Dendritic cell treated with granulocyte-macrophage colony-stimulating factor and Interleukin-4, amounts not matched to agents 40 ng/mL and 50 ng/mL, for 4 days (primary cell): Measurements from ENCODE around the gene SRD5A1.

Experiments used
- H3K27ac Mint-ChIP-seq: one replicate; pipeline ENCODE4 v1.8.0; 2022; ENCODE audit warnings: mild to moderate bottlenecking, mixed read lengths
- H3K27me3 Mint-ChIP-seq: one replicate; pipeline ENCODE4 v1.8.0; 2022; ENCODE audit warnings: mild to moderate bottlenecking, mixed read lengths
- H3K36me3 Mint-ChIP-seq: one replicate; pipeline ENCODE4 v1.8.0; 2022; ENCODE audit warnings: low read depth, mixed read lengths
- H3K4me1 Mint-ChIP-seq: one replicate; pipeline ENCODE4 v1.8.0; 2022; ENCODE audit warnings: low read depth, mixed read lengths
- H3K4me3 Mint-ChIP-seq: one replicate; pipeline ENCODE4 v1.8.0; 2022; ENCODE audit warnings: mild to moderate bottlenecking, moderate library complexity, mixed read lengths
- H3K9me3 Mint-ChIP-seq: one replicate; pipeline ENCODE4 v1.8.0; 2022; ENCODE audit warnings: mixed read lengths
- intact Hi-C: fragments of 100-400 bp; cut with micrococcal nuclease; formaldehyde crosslinking; loops from one replicate; pipeline ENCODE4 v1.15.0; 2022

The SRD5A1 gene

GRCh38 chr5:6673031-6673430 is 39.8 kb downstream of the SRD5A1 start:
- Mint-ChIP-seq H3K4me3 (no peak overlapping the region), H3K27me3 (no peaks in the 10 kb centered on the region), H3K9me3 (no peaks in the 10 kb centered on the region), H3K27ac (no peak overlapping the region), H3K4me1 (peaks cover 6% of the 10 kb centered on the region), H3K36me3 (peaks cover 40% of the 10 kb centered on the region)
- intact Hi-C loops, result no loop called here

GRCh38 chr5:6673963-6674362 is 40.7 kb downstream of the SRD5A1 start:
- no peak overlapping the region for H3K4me3 Mint-ChIP-seq
- no peak overlapping the region for H3K27ac Mint-ChIP-seq
- peaks cover 33% of the 10 kb centered on the region for H3K36me3 Mint-ChIP-seq
- peaks cover 4% of the 10 kb centered on the region for H3K4me1 Mint-ChIP-seq
- intact Hi-C loops, result no loop called here
- H3K27me3 Mint-ChIP-seq, result no peaks in the 10 kb centered on the region
- H3K9me3 Mint-ChIP-seq, result no peaks in the 10 kb centered on the region

- H3K27ac Mint-ChIP-seq, result no peak overlapping the region
- no peaks in the 10 kb centered on the region for H3K4me1 Mint-ChIP-seq
- no peaks in the 10 kb centered on the region for H3K9me3 Mint-ChIP-seq
- H3K36me3 Mint-ChIP-seq, result peaks cover 28% of the 10 kb centered on the region
- H3K27me3 Mint-ChIP-seq, result no peaks in the 10 kb centered on the region
- intact Hi-C loops, result no loop called here
- H3K4me3 Mint-ChIP-seq, result no peak overlapping the region
These were observed 41.2 kb downstream of the SRD5A1 start for GRCh38 chr5:6674421-6674820.

GRCh38 chr5:6674886-6675285 is 41.6 kb downstream of the SRD5A1 start:
- peaks cover 23% of the 10 kb centered on the region for H3K36me3 Mint-ChIP-seq
- H3K27me3 Mint-ChIP-seq, result no peaks in the 10 kb centered on the region
- no peak overlapping the region for H3K4me3 Mint-ChIP-seq
- H3K27ac Mint-ChIP-seq, result no peak overlapping the region
- H3K4me1 Mint-ChIP-seq, result no peaks in the 10 kb centered on the region
- intact Hi-C loops, result no loop called here
- no peaks in the 10 kb centered on the region for H3K9me3 Mint-ChIP-seq

GRCh38 chr5:6675784-6676491 is 42.7 kb downstream of the SRD5A1 start:
- no peak overlapping the region for H3K4me3 Mint-ChIP-seq
- no peaks in the 10 kb centered on the region for H3K9me3 Mint-ChIP-seq
- H3K27ac Mint-ChIP-seq, result no peak overlapping the region
- no peaks in the 10 kb centered on the region for H3K4me1 Mint-ChIP-seq
- intact Hi-C loops, result no loop called here
- H3K36me3 Mint-ChIP-seq, result peaks cover 13% of the 10 kb centered on the region
- no peaks in the 10 kb centered on the region for H3K27me3 Mint-ChIP-seq

GRCh38 chr5:6676702-6677101 is 43.5 kb downstream of the SRD5A1 start:
- H3K27me3 Mint-ChIP-seq, result no peaks in the 10 kb centered on the region
- no peaks in the 10 kb centered on the region for H3K9me3 Mint-ChIP-seq
- H3K4me1 Mint-ChIP-seq, result no peaks in the 10 kb centered on the region
- H3K27ac Mint-ChIP-seq, result no peak overlapping the region
- intact Hi-C loops, result no loop called here
- peaks cover 5% of the 10 kb centered on the region for H3K36me3 Mint-ChIP-seq
- no peak overlapping the region for H3K4me3 Mint-ChIP-seq

- intact Hi-C loops, result no loop called here
- Mint-ChIP-seq H3K36me3 (no peaks in the 10 kb centered on the region), H3K27ac (no peak overlapping the region), H3K9me3 (no peaks in the 10 kb centered on the region), H3K27me3 (no peaks in the 10 kb centered on the region), H3K4me3 (no peak overlapping the region), H3K4me1 (no peaks in the 10 kb centered on the region)
These were observed 45.1 kb downstream of the SRD5A1 start for GRCh38 chr5:6678385-6678784.

GRCh38 chr5:6680922-6681321 is 47.7 kb downstream of the SRD5A1 start:
- H3K36me3 Mint-ChIP-seq, result no peaks in the 10 kb centered on the region
- H3K27me3 Mint-ChIP-seq, result peaks cover 9% of the 10 kb centered on the region
- no peak overlapping the region for H3K27ac Mint-ChIP-seq
- no peaks in the 10 kb centered on the region for H3K9me3 Mint-ChIP-seq
- intact Hi-C loops, result no loop called here
- H3K4me3 Mint-ChIP-seq, result no peak overlapping the region
- H3K4me1 Mint-ChIP-seq, result no peaks in the 10 kb centered on the region

- Mint-ChIP-seq H3K4me1 (no peaks in the 10 kb centered on the region), H3K4me3 (no peak overlapping the region), H3K27ac (no peak overlapping the region), H3K27me3 (peaks cover 16% of the 10 kb centered on the region), H3K9me3 (no peaks in the 10 kb centered on the region), H3K36me3 (no peaks in the 10 kb centered on the region)
- intact Hi-C loops, result no loop called here
These were observed 48.4 kb downstream of the SRD5A1 start for GRCh38 chr5:6681682-6682081.

GRCh38 chr5:6682239-6682638 is 49.0 kb downstream of the SRD5A1 start:
- Mint-ChIP-seq H3K4me3 (no peak overlapping the region), H3K36me3 (no peaks in the 10 kb centered on the region), H3K27ac (no peak overlapping the region), H3K27me3 (peaks cover 19% of the 10 kb centered on the region), H3K4me1 (no peaks in the 10 kb centered on the region), H3K9me3 (no peaks in the 10 kb centered on the region)
- intact Hi-C loops, result no loop called here

GRCh38 chr5:6683241-6683640 is 50.0 kb downstream of the SRD5A1 start:
- no peak overlapping the region for H3K4me3 Mint-ChIP-seq
- no peaks in the 10 kb centered on the region for H3K4me1 Mint-ChIP-seq
- peaks cover 26% of the 10 kb centered on the region for H3K27me3 Mint-ChIP-seq
- intact Hi-C loops, result no loop called here
- no peaks in the 10 kb centered on the region for H3K9me3 Mint-ChIP-seq
- H3K36me3 Mint-ChIP-seq, result no peaks in the 10 kb centered on the region
- H3K27ac Mint-ChIP-seq, result no peak overlapping the region

- no peak overlapping the region for H3K4me3 Mint-ChIP-seq
- peaks cover 26% of the 10 kb centered on the region for H3K27me3 Mint-ChIP-seq
- no peaks in the 10 kb centered on the region for H3K36me3 Mint-ChIP-seq
- intact Hi-C loops, result no loop called here
- no peaks in the 10 kb centered on the region for H3K9me3 Mint-ChIP-seq
- no peak overlapping the region for H3K27ac Mint-ChIP-seq
- no peaks in the 10 kb centered on the region for H3K4me1 Mint-ChIP-seq
These were observed 50.8 kb downstream of the SRD5A1 start for GRCh38 chr5:6684075-6684474.

GRCh38 chr5:6686501-6686900 is 53.3 kb downstream of the SRD5A1 start:
- H3K4me1 Mint-ChIP-seq, result no peaks in the 10 kb centered on the region
- H3K36me3 Mint-ChIP-seq, result no peaks in the 10 kb centered on the region
- intact Hi-C loops, result no loop called here
- H3K27ac Mint-ChIP-seq, result no peak overlapping the region
- H3K9me3 Mint-ChIP-seq, result no peaks in the 10 kb centered on the region
- H3K27me3 Mint-ChIP-seq, result peaks cover 39% of the 10 kb centered on the region
- no peak overlapping the region for H3K4me3 Mint-ChIP-seq

- H3K36me3 Mint-ChIP-seq, result no peaks in the 10 kb centered on the region
- peaks cover 39% of the 10 kb centered on the region for H3K27me3 Mint-ChIP-seq
- H3K4me3 Mint-ChIP-seq, result no peak overlapping the region
- no peaks in the 10 kb centered on the region for H3K9me3 Mint-ChIP-seq
- H3K4me1 Mint-ChIP-seq, result no peaks in the 10 kb centered on the region
- intact Hi-C loops, result no loop called here
- no peak overlapping the region for H3K27ac Mint-ChIP-seq
These were observed 53.7 kb downstream of the SRD5A1 start for GRCh38 chr5:6686915-6687409.

- Mint-ChIP-seq H3K27me3 (peaks cover 39% of the 10 kb centered on the region), H3K4me3 (no peak overlapping the region), H3K9me3 (no peaks in the 10 kb centered on the region), H3K27ac (no peak overlapping the region), H3K4me1 (no peaks in the 10 kb centered on the region), H3K36me3 (no peaks in the 10 kb centered on the region)
- intact Hi-C loops, result no loop called here
These were observed 54.3 kb downstream of the SRD5A1 start for GRCh38 chr5:6687505-6687904.
